Endothelial cell of umbilical vein (primary cell): ENCODE results near the gene TMEM59L. TPM values are rescaled to one million over a fixed set of nuclear protein-coding genes. Genes with fewer than 3 reads are reported as not detected.

Experiments
- BruUV-seq: library from RNA; stranded (reverse); fragments of 400-500 nt; replicated peaks from 2 replicates; lab custom pipeline; 2021; lab: Mats Ljungman, UMichigan
- CTCF ChIA-PET: fragments of 300-600, 350-600 bp; sonication (Branson Sonifier 250); formaldehyde crosslinking; loops from one replicate; lab custom pipeline; 2021; ENCODE audit warnings: antibody characterized with exemption, inconsistent platforms; lab: Charles Lee
- POLR2A ChIA-PET: fragments of 300-600, 350-600 bp; sonication (Branson Sonifier 250); formaldehyde crosslinking; loops from one replicate; lab custom pipeline; 2021; ENCODE audit warnings: antibody characterized with exemption, inconsistent platforms; lab: Charles Lee
- DNase-seq: peaks from one replicate; pipeline ENCODE4 v3.0.0-alpha.2; 2011; ENCODE audit warnings: low read depth, low spot score
- FAIRE-seq: peaks from 2 replicates; lab custom pipeline; 2011; peaks lifted over from hg19 to GRCh38; lab: Jason Lieb, UNC
- H2AFZ ChIP-seq: 2 replicates; pipeline ENCODE4 v1.6.0; 2012; ENCODE audit warnings: low read depth, low read length, control low read depth, inconsistent platforms
- H3K27ac ChIP-seq: 2 replicates; pipeline ENCODE4 v1.5.1; 2011; ENCODE audit warnings: low read depth, mild to moderate bottlenecking, control low read depth, low read length, moderate library complexity; ENCODE audit not compliant: insufficient read depth
- H3K27me3 ChIP-seq, 2 experiments: 2 replicates each; pipeline versions ENCODE4 v1.6.0 to v1.6.1; 2011; ENCODE audit warnings: low read length in 2 of 2, mixed read lengths in 1 of 2; ENCODE audit not compliant: control insufficient read depth in 2 of 2, insufficient read depth in 2 of 2
- H3K36me3 ChIP-seq, 2 experiments: 2 replicates in 1 of 2; 3 replicates in 1 of 2; pipeline ENCODE4 v1.5.1; 2011; ENCODE audit warnings: low read length in 2 of 2, mild to moderate bottlenecking in 1 of 2, moderate library complexity in 1 of 2; ENCODE audit not compliant: control insufficient read depth in 2 of 2, insufficient read depth in 2 of 2; ENCODE audit errors: extremely low read depth in 1 of 2
- H3K4me1 ChIP-seq: 3 replicates; pipeline ENCODE4 v1.5.1; 2011; ENCODE audit warnings: mild to moderate bottlenecking, low read length; ENCODE audit not compliant: control insufficient read depth, insufficient read depth; ENCODE audit errors: extremely low read depth
- H3K4me2 ChIP-seq: 2 replicates; pipeline ENCODE4 v1.6.1; 2011; ENCODE audit warnings: low read length, control low read depth, mixed read lengths; ENCODE audit not compliant: insufficient read depth
- H3K4me3 ChIP-seq, 3 experiments: fragments of 200-600 bp in 1 of 3; sonication (generic), shearing (Covaris generic) in 1 of 3; replicated peaks in 1 of 3; 2 replicates each; pipeline ENCODE4 v1.5.1; 2011 to 2016; ENCODE audit warnings: control low read depth in 3 of 3, low read length in 3 of 3, mild to moderate bottlenecking in 2 of 3, inconsistent platforms in 1 of 3, low read depth in 1 of 3, moderate library complexity in 1 of 3; ENCODE audit not compliant: insufficient read depth in 1 of 3
- H3K79me2 ChIP-seq: 2 replicates; pipeline ENCODE4 v1.6.0; 2012; ENCODE audit warnings: low read length, inconsistent platforms; ENCODE audit not compliant: control insufficient read depth, insufficient read depth
- H3K9ac ChIP-seq: replicated peaks from 2 replicates; pipeline ENCODE3; 2011; ENCODE audit warnings: low read length, control low read depth; ENCODE audit not compliant: insufficient read depth; ENCODE audit errors: extremely low read depth
- H3K9me1 ChIP-seq: replicated peaks from 3 replicates; pipeline ENCODE4 v1.6.0; 2011; ENCODE audit warnings: mild to moderate bottlenecking, low read length; ENCODE audit not compliant: control insufficient read depth, insufficient read depth; ENCODE audit errors: extremely low read depth
- H3K9me3 ChIP-seq: replicated peaks from 2 replicates; pipeline ENCODE4 v1.5.1; 2012; ENCODE audit warnings: low read length, inconsistent platforms; ENCODE audit not compliant: control insufficient read depth, insufficient read depth
- H4K20me1 ChIP-seq: replicated peaks from 2 replicates; pipeline ENCODE3; 2011; ENCODE audit warnings: mild to moderate bottlenecking, low read length; ENCODE audit not compliant: control insufficient read depth, insufficient read depth; ENCODE audit errors: extremely low read depth
- CTCF ChIP-seq, 2 donors: IDR thresholded peaks; 1 replicate in 1 of 2; 2 replicates in 1 of 2; pipeline ENCODE4 v1.5.1; 2011; ENCODE audit warnings: low read length in 2 of 2, mild to moderate bottlenecking in 2 of 2, moderate library complexity in 2 of 2, control low read depth in 1 of 2, inconsistent platforms in 1 of 2, low read depth in 1 of 2; ENCODE audit not compliant: insufficient read depth in 1 of 2; ENCODE audit errors: extremely low read depth in 1 of 2
- EZH2 ChIP-seq: IDR thresholded peaks from 2 replicates; pipeline ENCODE4 v1.6.1; 2012; ENCODE audit warnings: borderline replicate concordance, low read depth, mild to moderate bottlenecking, moderate library complexity, low read length, inconsistent platforms; ENCODE audit not compliant: severe bottlenecking
- JUN ChIP-seq: IDR thresholded peaks from 2 replicates; pipeline ENCODE4 v1.6.1; 2011; ENCODE audit warnings: borderline replicate concordance, low read depth; ENCODE audit not compliant: insufficient read length, insufficient read depth
- MAX ChIP-seq: IDR thresholded peaks from 2 replicates; pipeline ENCODE4 v1.6.1; 2011; ENCODE audit not compliant: insufficient read depth, insufficient read length
- POLR2A ChIP-seq: IDR thresholded peaks from 2 replicates; pipeline ENCODE4 v1.6.1; 2012; ENCODE audit warnings: low read depth, mild to moderate bottlenecking, control low read depth, low read length
- POLR2AphosphoS5 ChIP-seq: IDR thresholded peaks from 2 replicates; pipeline ENCODE4 v1.6.1; 2012; ENCODE audit warnings: low read depth, mild to moderate bottlenecking, control low read depth, low read length, moderate library complexity; ENCODE audit not compliant: insufficient read depth
- dilution Hi-C: fragments of 300-500 bp; cut with MboI; formaldehyde crosslinking; loops from one replicate; pipeline ENCODE4 v1.15.0; 2019; ENCODE audit warnings: low sequenced_read_pairs; ENCODE audit not compliant: extremely low pct_ligation_motif_present
- intact Hi-C: fragments of 100-400 bp; cut with micrococcal nuclease; formaldehyde crosslinking; loops from one replicate; pipeline ENCODE4 v1.10.0; 2022
- polyA plus RNA-seq, 4 experiments: library from polyadenylated mRNA; depleted of rRNA in 3 of 4; stranded (reverse) in 3 of 4; unstranded in 1 of 4; fragments of >200 nt; gene quantifications; 2 replicates each; pipeline versions ENCODE4 v1.2.1 to v1.2.3, GENCODE V29; 2011 to 2012; ENCODE audit warnings: missing spikeins in 1 of 4
- total RNA-seq: library from RNA; stranded (reverse); gene quantifications from 2 replicates; pipeline ENCODE4 v1.2.3, GENCODE V29; 2021

Gene TMEM59L
- total and polyA plus RNA-seq, 2 donors (not counting 3 experiments of a cell fraction or from before 2014, with no cell fraction given) = 0.43 to 0.97 TPM

- H3K27ac ChIP-seq = no peak overlapping the region
- no peaks in the 10 kb centered on the region for H3K27me3 ChIP-seq
- intact Hi-C loops (no loop called here), dilution Hi-C loops (no loop called here)
- peaks cover 2 to 9% of the 10 kb centered on the region in 2 experiments for H3K36me3 ChIP-seq
- no peaks in the 10 kb centered on the region for H3K9me1 ChIP-seq
- H3K79me2 ChIP-seq = no peaks in the 10 kb centered on the region
- FAIRE-seq = no peak
- POLR2A ChIA-PET = no interaction called here
- CTCF ChIA-PET = interaction anchor here (0.8 kb wide), 1 partner anchor 77 kb away, joined by 3 read pairs; no protein-coding TSS in a partner anchor
- H3K9me3 ChIP-seq = no peaks in the 10 kb centered on the region
- DNase-seq = no peak
- H4K20me1 ChIP-seq = no peaks in the 10 kb centered on the region
- no peaks in the 10 kb centered on the region for H3K4me1 ChIP-seq
- no peak overlapping the region for H3K4me2 ChIP-seq
- H3K4me3 ChIP-seq = no peak overlapping the region
- H2AFZ ChIP-seq = no peak overlapping the region
- H3K9ac ChIP-seq = no peak overlapping the region
- no TSS peak for BruUV-seq
- no peak for TF ChIP-seq MAX
- TF ChIP-seq POLR2AphosphoS5 = no peak
- no peak for TF ChIP-seq EZH2
- TF ChIP-seq POLR2A = no peak
- no peak for TF ChIP-seq JUN
- TF ChIP-seq CTCF (IDR thresholded peaks at IDR 0.05; ENCODE audit: extremely low read depth in 1 of 2, insufficient read depth in 1 of 2, low read depth in 1 of 2, low read length in 2 of 2) = no peak
These were observed 53.6 kb downstream of the TMEM59L start for GRCh38 chr19:18666317-18666716.
